Activated CD4-positive, alpha-beta T cell treated with anti-CD3 and anti-CD28 coated beads, Interleukin-2, amount 10 ng/mL, durations not matched to agents 7 days and 5 days (primary cell): ENCODE data around the gene HDAC8. TPM values are rescaled to one million over a fixed set of nuclear protein-coding genes. Genes with fewer than 3 reads are reported as not detected.
"Not testable (repeated sequence)": the region's sequence is repeated elsewhere in the genome, so short reads cannot be mapped to it uniquely, and the experiment has no call there.

Experiments
- CTCF ChIA-PET: fragments of 350-600 bp; sonication (Branson Sonifier 250); formaldehyde crosslinking; loops from one replicate; lab custom pipeline; 2021; ENCODE audit warnings: antibody characterized with exemption; lab: Charles Lee
- POLR2A ChIA-PET: fragments of 350-600 bp; sonication (Branson Sonifier 250); formaldehyde crosslinking; loops from one replicate; lab custom pipeline; 2021; ENCODE audit warnings: antibody characterized with exemption; lab: Charles Lee
- DNase-seq: peaks from one replicate; pipeline ENCODE4 v3.0.0-alpha.2; 2020
- H3K27ac Mint-ChIP-seq: one replicate; pipeline ENCODE4 v1.8.0; 2021; ENCODE audit warnings: mild to moderate bottlenecking, moderate library complexity, mixed read lengths
- H3K27me3 Mint-ChIP-seq: one replicate; pipeline ENCODE4 v1.8.0; 2021; ENCODE audit warnings: mixed read lengths
- H3K36me3 Mint-ChIP-seq: one replicate; pipeline ENCODE4 v1.8.0; 2021; ENCODE audit warnings: low read depth, mixed read lengths
- H3K4me1 Mint-ChIP-seq: one replicate; pipeline ENCODE4 v1.8.0; 2021; ENCODE audit warnings: mixed read lengths
- H3K4me3 Mint-ChIP-seq: one replicate; pipeline ENCODE4 v1.8.0; 2021; ENCODE audit warnings: mild to moderate bottlenecking, moderate library complexity, mixed read lengths
- H3K9me3 Mint-ChIP-seq: one replicate; pipeline ENCODE4 v1.8.0; 2021; ENCODE audit warnings: mixed read lengths
- total RNA-seq, 2 experiments: library from RNA; stranded (reverse); gene quantifications; one replicate each; pipeline ENCODE4 v1.2.3, GENCODE V29; 2021

Gene HDAC8
- total RNA-seq, 2 experiments from 2014 or later, result 22.2 to 24.6 TPM

- Mint-ChIP-seq H3K4me3 (no peak overlapping the region), H3K36me3 (peaks cover 17% of the 10 kb centered on the region), H3K27ac (no peak overlapping the region), H3K9me3 (no peaks in the 10 kb centered on the region), H3K4me1 (peaks cover 12% of the 10 kb centered on the region), H3K27me3 (no peaks in the 10 kb centered on the region)
- DNase-seq, result no peak
- ChIA-PET POLR2A (no interaction called here), CTCF (no interaction called here)
Observed at GRCh38 chrX:72349190-72349589, 223.5 kb downstream of the HDAC8 start.

DNA sequence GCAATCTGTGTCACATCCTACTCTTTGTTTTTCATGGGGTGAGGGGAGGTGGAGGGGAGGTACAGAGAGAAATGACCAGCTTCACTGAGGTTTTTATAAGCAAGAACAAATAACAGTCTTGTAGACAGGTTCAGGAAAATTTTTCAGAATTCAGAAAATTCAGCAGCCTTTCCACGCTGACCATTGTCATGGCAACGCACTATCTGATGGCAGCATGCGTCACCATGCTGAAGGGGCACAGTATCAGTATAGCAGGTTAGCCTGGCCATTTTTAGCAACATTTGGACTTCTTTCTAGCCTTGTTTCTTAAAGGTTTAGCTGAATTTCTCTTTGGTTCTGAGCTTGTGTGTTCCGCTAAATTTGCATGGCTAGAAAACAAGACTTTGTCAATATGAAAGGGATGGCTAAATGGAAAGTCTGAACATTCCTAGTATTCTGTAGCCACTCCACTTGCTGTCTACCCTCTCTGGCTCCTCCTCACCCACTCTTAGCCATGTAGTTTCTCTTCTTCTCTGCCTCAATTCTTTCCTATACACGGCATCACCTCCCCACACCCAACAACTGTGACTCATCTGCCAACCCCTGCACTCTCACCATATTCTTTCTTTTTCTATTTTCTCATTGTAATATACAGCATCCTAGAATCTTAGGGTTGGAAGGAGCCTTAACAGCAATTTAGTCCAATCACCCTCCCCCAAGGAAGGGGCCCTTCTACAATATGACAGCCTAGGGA, 224.2 kb downstream of the HDAC8 start:
- Mint-ChIP-seq H3K9me3 (no peaks in the 10 kb centered on the region), H3K27me3 (no peaks in the 10 kb centered on the region), H3K36me3 (peaks cover 17% of the 10 kb centered on the region), H3K4me1 (peaks cover 12% of the 10 kb centered on the region), H3K4me3 (no peak overlapping the region), H3K27ac (no peak overlapping the region)
- ChIA-PET POLR2A (no interaction called here), CTCF (interaction anchor here (1.2 to 1.4 kb wide), 2 partner anchors 9 to 71 kb away, joined by 3 to 4 read pairs; partner anchors contain the start of gene RPS4X)
- DNase-seq, result no peak

GRCh38 chrX:72347366-72347765, 225.3 kb downstream of the HDAC8 start:
- Mint-ChIP-seq H3K9me3 (no peaks in the 10 kb centered on the region), H3K36me3 (peaks cover 17% of the 10 kb centered on the region), H3K27me3 (no peaks in the 10 kb centered on the region), H3K27ac (no peak overlapping the region), H3K4me3 (no peak overlapping the region), H3K4me1 (peaks cover 12% of the 10 kb centered on the region)
- POLR2A ChIA-PET, result no interaction called here
- CTCF ChIA-PET, result interaction anchor here (1.4 kb wide), 1 partner anchor 8 kb away, joined by 4 read pairs; no protein-coding TSS in a partner anchor
- DNase-seq, result no peak

- Mint-ChIP-seq H3K36me3 (peaks cover 13% of the 10 kb centered on the region), H3K9me3 (no peaks in the 10 kb centered on the region), H3K4me3 (no peak overlapping the region), H3K27me3 (no peaks in the 10 kb centered on the region), H3K4me1 (peaks cover 12% of the 10 kb centered on the region), H3K27ac (no peak overlapping the region)
- ChIA-PET CTCF (no interaction called here), POLR2A (interaction anchor here (0.6 kb wide), 1 partner anchor 108 kb away, joined by 7 read pairs; the partner anchor contains the start of gene ERCC6L)
- DNase-seq, result no peak
Observed at GRCh38 chrX:72346302-72346949, 226.2 kb downstream of the HDAC8 start.

DNA sequence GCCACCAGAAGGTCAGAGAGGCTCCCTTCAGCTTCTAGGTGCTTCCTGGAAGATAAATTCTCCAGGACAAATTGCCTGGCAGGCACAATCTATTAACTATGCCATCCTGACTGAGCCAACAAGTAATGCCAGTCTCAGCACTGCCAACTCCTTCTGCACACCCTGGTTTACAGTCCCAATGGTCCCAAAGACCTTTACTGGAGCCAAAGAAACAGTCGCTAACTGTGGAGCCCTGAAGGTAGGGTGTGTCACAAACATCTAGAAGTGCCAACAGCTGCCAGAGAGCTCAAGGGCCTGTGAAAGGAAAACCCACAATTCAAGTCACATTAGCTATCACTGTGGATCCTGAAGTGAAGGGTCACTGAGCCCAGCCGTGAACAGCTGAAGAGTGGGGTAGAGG, 232.0 kb downstream of the HDAC8 start:
- Mint-ChIP-seq H3K27ac (no peak overlapping the region), H3K4me1 (no peaks in the 10 kb centered on the region), H3K27me3 (no peaks in the 10 kb centered on the region), H3K4me3 (no peak overlapping the region), H3K36me3 (peaks cover 3% of the 10 kb centered on the region), H3K9me3 (no peaks in the 10 kb centered on the region)
- ChIA-PET POLR2A (no interaction called here), CTCF (interaction anchor here (1.5 kb wide), 2 partner anchors 8 to 14 kb away, joined by 4 read pairs; no protein-coding TSS in a partner anchor)
- DNase-seq, result no peak

DNA sequence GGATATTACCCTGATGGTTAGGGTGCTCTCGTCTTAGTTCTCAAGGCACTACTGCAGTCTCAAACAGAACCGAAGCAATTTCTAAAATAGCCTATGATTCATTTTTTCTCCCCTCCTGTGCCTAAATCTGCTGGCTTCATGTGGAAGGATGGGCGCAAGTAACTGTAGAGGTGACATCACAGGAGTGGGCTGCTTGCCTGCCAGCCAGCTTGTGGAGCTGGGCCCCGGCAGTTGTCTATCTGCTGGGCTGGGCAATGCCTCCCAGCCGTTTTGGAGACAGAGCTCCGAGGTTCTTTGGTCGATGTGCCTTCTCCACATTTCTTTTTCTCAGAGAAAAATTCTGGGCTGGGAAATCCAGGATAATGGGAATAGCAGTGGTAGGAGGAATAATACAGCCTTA, 232.6 kb downstream of the HDAC8 start:
- Mint-ChIP-seq H3K9me3 (no peaks in the 10 kb centered on the region), H3K4me1 (no peaks in the 10 kb centered on the region), H3K4me3 (no peak overlapping the region), H3K27me3 (no peaks in the 10 kb centered on the region), H3K27ac (no peak overlapping the region), H3K36me3 (peaks cover 3% of the 10 kb centered on the region)
- CTCF ChIA-PET, result interaction anchor here (1.5 kb wide), 2 partner anchors 8 to 15 kb away, joined by 4 read pairs; no protein-coding TSS in a partner anchor
- DNase-seq, result no peak
- POLR2A ChIA-PET, result no interaction called here

DNA sequence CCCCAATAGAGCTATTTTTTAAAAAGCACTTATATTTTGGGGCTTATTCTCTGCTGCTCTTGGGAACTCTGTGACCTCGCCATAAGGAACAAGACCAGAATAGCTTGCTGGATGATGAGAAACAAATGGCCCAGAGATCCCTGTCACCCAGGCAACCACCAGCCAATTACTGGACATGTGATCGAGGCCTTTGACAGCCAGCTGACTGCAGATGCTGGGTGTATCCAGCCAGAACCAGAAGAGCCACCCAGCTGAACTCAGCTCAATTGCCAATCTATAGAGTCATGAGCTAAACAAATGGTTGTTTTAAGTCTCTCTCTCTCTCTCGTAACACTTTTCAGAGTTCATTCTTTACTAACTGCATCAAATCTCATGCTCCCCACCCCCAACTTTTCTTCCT, 242.5 kb downstream of the HDAC8 start:
- no peak overlapping the region for H3K27ac Mint-ChIP-seq
- CTCF ChIA-PET, result no interaction called here

GRCh38 chrX:72326605-72327300, 245.9 kb downstream of the HDAC8 start:
- CTCF ChIA-PET, result no interaction called here
- no peak for DNase-seq
- no peak overlapping the region for H3K4me3 Mint-ChIP-seq
- no peak overlapping the region for H3K27ac Mint-ChIP-seq
- H3K9me3 Mint-ChIP-seq, result no peaks in the 10 kb centered on the region
- no peaks in the 10 kb centered on the region for H3K27me3 Mint-ChIP-seq
- peaks cover 6% of the 10 kb centered on the region for H3K36me3 Mint-ChIP-seq
- POLR2A ChIA-PET, result no interaction called here
- peaks cover 2% of the 10 kb centered on the region for H3K4me1 Mint-ChIP-seq

More for the DNA sequence above, 242.5 kb downstream of the HDAC8 start:
- POLR2A ChIA-PET, result no interaction called here
- Mint-ChIP-seq H3K9me3 (no peaks in the 10 kb centered on the region), H3K27me3 (no peaks in the 10 kb centered on the region), H3K4me3 (no peak overlapping the region), H3K36me3 (peaks cover 8% of the 10 kb centered on the region), H3K4me1 (peaks cover 2% of the 10 kb centered on the region)
- no peak for DNase-seq

DNA sequence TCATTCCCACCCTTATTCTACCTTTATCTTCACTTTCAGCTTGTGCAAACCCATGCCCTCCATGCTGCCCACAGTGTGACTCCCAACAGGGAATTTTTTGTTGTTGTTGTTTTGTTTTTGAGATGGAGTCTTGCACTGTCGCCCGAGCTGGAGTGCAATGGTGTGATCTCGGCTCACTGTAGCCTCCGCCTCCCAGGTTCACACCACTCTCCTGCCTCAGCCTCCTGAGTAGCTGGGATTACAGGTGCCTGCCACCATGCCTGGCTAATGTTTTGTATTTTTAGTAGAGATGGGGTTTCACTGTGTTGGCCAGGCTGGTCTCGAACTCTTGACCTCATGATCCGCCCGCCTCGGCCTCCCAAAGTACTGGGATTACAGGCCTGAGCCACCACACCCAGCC, 253.0 kb downstream of the HDAC8 start:
- POLR2A ChIA-PET, H3K9me3 Mint-ChIP-seq, DNase-seq, CTCF ChIA-PET, H3K27me3 Mint-ChIP-seq, H3K36me3 Mint-ChIP-seq, H3K27ac Mint-ChIP-seq, H3K4me3 Mint-ChIP-seq, H3K4me1 Mint-ChIP-seq: not testable (repeated sequence)

GRCh38 chrX:72317139-72317538, 255.5 kb downstream of the HDAC8 start:
- no peaks in the 10 kb centered on the region for H3K27me3 Mint-ChIP-seq
- H3K4me1 Mint-ChIP-seq, result no peaks in the 10 kb centered on the region
- H3K27ac Mint-ChIP-seq, result no peak overlapping the region
- ChIA-PET CTCF (interaction anchor here (2.2 kb wide), 1 partner anchor 40 kb away, joined by 9 read pairs; the partner anchor contains the start of gene RPS4X), POLR2A (no interaction called here)
- H3K9me3 Mint-ChIP-seq, result no peaks in the 10 kb centered on the region
- H3K36me3 Mint-ChIP-seq, result no peaks in the 10 kb centered on the region
- H3K4me3 Mint-ChIP-seq, result no peak overlapping the region
- no peak for DNase-seq

DNA sequence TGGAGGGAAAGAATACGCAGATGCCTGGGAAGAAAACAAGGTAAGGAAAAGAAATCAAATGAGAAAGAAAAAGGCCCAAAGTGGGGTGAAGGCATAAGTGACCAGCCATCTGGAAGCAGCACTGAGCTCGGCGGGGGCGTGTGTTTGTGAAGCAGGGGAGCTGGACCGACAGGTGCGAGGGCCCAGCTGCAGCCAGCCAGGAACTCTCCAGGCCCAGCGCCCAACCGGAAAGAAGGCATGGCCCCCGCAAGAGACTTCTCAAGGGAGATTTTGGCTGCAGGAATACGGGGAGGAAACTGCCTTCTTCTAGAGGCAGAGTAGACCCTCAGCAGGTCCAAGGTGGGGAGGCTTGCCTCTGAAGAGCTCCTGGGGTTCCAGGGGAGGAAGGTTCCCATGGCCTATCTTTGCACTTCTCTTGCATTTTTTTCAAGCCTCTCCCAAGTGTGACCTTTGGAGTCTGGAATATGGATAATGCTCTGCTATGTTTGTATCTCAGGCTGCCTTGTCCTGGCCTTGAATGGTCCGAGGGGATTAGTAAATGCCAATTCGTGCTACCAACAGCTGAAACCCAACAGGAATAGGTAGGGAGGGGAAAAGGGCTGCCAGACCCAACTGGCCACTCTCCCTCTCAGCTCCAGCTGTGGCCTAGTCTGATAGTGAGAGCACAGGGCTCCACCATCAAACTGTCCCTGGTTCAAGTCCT, 256.1 kb downstream of the HDAC8 start:
- Mint-ChIP-seq H3K36me3 (no peaks in the 10 kb centered on the region), H3K4me1 (no peaks in the 10 kb centered on the region), H3K4me3 (no peak overlapping the region), H3K27me3 (no peaks in the 10 kb centered on the region), H3K27ac (no peak overlapping the region), H3K9me3 (no peaks in the 10 kb centered on the region)
- ChIA-PET CTCF (interaction anchor here (2.2 kb wide), 1 partner anchor 40 kb away, joined by 9 read pairs; the partner anchor contains the start of gene RPS4X), POLR2A (no interaction called here)
- no peak for DNase-seq

- Mint-ChIP-seq H3K9me3 (no peaks in the 10 kb centered on the region), H3K27ac (no peak overlapping the region), H3K36me3 (no peaks in the 10 kb centered on the region), H3K4me3 (no peak overlapping the region), H3K4me1 (no peaks in the 10 kb centered on the region), H3K27me3 (peaks cover 2% of the 10 kb centered on the region)
- POLR2A ChIA-PET, result no interaction called here
- CTCF ChIA-PET, result interaction anchor here (2.2 kb wide), 1 partner anchor 38 kb away, joined by 9 read pairs; the partner anchor contains the start of gene RPS4X
- no peak for DNase-seq
Observed at GRCh38 chrX:72314881-72315280, 257.8 kb downstream of the HDAC8 start.
